ENCODE measurements around the gene DENND5B.

DNA sequence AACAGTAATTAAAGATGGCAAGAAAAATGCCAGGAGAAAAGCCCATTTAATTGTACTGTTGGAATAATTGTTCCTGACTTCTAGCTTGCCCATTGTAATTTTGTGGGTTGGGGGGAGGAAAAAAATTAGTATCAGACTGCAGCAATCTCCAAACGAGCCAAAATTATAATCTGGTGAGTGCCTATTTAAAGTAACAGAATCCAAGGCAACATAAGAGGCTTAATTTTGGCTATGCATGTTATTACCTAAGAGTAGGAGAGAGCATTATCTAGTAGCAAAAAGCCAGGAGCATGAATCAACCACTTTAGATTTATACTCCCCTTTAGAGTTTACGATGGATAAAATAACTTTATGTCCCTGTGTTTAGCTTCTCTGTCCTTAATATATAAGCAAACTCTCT lies 14.6 kb upstream of the DENND5B start:
- no peak for TF ChIP-seq POLR2A (IDR thresholded peaks at IDR 0.05; ENCODE audit: low read depth, low read length)
- TF ChIP-seq CTCF (conservative IDR thresholded peaks at IDR 0.05; ENCODE audit: low read depth, low read length): no peak
- TF ChIP-seq MXI1 (IDR thresholded peaks at IDR 0.05; ENCODE audit: borderline replicate concordance, low read depth, low read length): no peak
- no peak for TF ChIP-seq CEBPB (IDR thresholded peaks at IDR 0.05; ENCODE audit: low read depth, low read length)
- TF ChIP-seq, protein P1, sequence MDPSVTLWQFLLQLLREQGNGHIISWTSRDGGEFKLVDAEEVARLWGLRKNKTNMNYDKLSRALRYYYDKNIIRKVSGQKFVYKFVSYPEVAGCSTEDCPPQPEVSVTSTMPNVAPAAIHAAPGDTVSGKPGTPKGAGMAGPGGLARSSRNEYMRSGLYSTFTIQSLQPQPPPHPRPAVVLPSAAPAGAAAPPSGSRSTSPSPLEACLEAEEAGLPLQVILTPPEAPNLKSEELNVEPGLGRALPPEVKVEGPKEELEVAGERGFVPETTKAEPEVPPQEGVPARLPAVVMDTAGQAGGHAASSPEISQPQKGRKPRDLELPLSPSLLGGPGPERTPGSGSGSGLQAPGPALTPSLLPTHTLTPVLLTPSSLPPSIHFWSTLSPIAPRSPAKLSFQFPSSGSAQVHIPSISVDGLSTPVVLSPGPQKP (IDR thresholded peaks at IDR 0.05; ENCODE audit: borderline replicate concordance, low read depth, low read length): no peak
- TF ChIP-seq MAFK (IDR thresholded peaks at IDR 0.05; ENCODE audit: low read depth, low read length): no peak
- no peak for TF ChIP-seq RFX5 (IDR thresholded peaks at IDR 0.05; ENCODE audit: low read depth, low read length)
- no peak for TF ChIP-seq BHLHE40 (IDR thresholded peaks at IDR 0.05; ENCODE audit: low read depth, low read length)
- TF ChIP-seq RAD21 (IDR thresholded peaks at IDR 0.05; ENCODE audit: low read length): no peak
- no peak for TF ChIP-seq FOS (IDR thresholded peaks at IDR 0.05; ENCODE audit: low read depth, low read length)
- no peak for TF ChIP-seq MAZ (IDR thresholded peaks at IDR 0.05; ENCODE audit: borderline replicate concordance, low read depth, low read length)
- no peak for TF ChIP-seq USF2 (IDR thresholded peaks at IDR 0.05; ENCODE audit: low read depth, low read length)
- TF ChIP-seq SMC3 (IDR thresholded peaks at IDR 0.05; ENCODE audit: low read depth, low read length): no peak
- no peak for TF ChIP-seq RCOR1 (IDR thresholded peaks at IDR 0.05; ENCODE audit: insufficient replicate concordance, low read length)

Data from IMR-90 (cell line).